GM18526 (cell line): ENCODE data around the gene ESPN.

Experiments used
- POLR2A ChIP-seq: IDR thresholded peaks from 3 replicates; pipeline ENCODE4 v1.6.1; 2011; ENCODE audit not compliant: insufficient read length; ENCODE audit errors: extremely low read depth

The ESPN gene

DNA sequence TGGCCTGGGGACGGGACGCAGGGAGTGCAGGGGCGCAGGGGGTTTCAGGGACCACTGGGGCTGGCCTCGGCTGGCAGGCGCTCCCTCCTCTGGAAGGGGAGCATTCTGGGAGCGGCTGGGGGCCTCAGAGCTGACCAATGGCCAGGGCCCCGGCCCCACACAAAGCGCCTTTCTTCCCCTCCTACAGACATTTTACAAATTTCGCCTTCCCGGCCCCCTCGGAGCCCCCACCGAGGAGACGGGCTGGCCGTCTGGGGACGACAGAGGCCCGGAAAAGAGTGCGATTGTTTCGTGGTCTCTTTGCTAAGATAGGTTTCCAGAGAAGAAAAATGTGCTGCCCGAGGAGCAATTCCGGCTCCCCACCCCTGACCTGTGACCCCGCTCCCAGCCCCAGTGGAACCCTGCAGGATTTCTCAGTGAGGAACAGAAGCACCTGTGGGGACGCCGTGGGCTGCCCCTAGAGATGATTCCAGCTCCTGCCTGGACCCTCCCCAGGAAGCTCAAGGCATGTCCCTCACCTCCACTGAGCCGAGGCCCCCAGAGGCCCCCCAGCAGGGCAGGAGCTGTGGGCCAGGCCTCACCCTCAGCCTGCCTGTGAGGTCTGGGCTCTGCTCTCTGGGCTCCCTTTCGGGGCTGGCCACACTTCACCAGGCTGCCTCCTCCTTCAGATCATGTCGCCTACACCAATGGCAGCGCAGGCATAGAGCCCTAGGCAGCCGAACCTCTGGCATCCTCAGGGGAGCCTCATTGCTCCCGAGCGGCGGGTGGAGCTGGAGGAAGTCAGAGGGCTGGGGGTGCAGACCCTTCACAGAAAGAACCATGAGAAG is 81.8 kb downstream of the ESPN start:
- no peak for TF ChIP-seq POLR2A

GRCh38 chr1:6507037-6507428 is 82.5 kb downstream of the ESPN start:
- TF ChIP-seq POLR2A = no peak

DNA sequence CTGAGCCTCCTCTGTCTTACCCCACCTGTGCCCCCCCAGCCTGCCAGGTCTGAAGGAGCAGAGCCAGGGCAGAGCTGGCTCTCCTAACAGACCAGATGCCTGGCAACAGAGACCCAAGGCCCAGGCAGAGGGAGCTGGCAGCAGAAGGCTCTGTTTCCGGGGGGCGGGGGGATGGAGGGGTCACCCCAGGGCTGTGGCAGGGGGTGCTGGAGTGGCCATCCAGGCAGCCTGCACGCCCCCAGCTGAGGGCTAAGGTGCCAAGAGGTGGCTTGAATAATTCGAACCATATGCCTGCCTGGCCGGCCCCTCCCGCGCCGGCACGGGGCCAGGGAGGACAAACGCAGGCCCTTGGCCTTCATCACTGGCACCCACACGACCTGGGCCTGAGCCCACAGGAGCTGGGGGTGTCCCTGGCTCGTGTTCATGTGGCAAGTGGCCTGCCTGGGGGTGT is 82.9 kb downstream of the ESPN start:
- no peak for TF ChIP-seq POLR2A

- no peak for TF ChIP-seq POLR2A
Measured at GRCh38 chr1:6508154-6508815, 83.7 kb downstream of the ESPN start.

DNA sequence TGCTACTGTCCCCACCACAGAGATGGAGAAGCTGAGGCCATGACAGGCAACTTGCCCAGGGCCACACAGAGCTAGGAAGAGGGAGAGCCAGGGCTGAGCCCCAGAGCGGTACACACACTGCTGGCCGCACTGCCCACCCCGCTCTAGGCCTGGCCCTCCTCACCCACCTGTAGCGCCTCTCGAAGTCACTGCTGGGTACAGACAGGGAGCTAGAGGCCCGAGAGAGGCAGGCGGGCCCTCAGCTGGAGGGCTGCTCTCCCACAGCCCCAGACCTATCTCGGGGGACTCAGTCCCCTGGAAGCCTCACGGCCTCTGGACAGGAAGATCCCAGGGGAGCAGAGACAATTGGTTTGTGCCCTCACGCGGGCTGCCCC is 84.2 kb downstream of the ESPN start:
- TF ChIP-seq POLR2A = no peak

GRCh38 chr1:6509220-6509918 is 84.8 kb downstream of the ESPN start:
- no peak for TF ChIP-seq POLR2A

DNA sequence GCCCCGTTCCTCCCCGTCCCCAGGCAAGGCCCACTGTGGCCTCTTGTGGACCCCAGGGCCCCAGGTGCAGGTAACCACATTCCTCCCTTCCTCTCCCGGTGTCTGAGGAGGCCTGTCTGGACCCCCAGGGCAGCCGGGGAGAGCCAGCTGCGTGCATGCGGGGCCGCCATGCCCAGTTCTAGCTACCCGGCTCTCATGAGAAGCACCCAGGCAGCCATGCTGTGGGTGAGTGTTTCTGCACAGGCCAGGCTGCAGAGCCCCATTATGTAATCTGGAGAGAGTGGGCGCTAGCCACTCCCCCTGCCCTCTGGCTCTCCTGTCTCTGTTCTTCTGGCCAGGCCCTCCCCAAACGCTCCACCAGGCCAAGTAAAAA is 85.3 kb downstream of the ESPN start:
- TF ChIP-seq POLR2A = no peak

GRCh38 chr1:6510493-6510892 is 85.9 kb downstream of the ESPN start:
- TF ChIP-seq POLR2A = no peak
